Spleen (tissue), 7 donors: ENCODE measurements around the gene ETNPPL.

Experiments used
- CTCF ChIP-seq, 11 experiments: fragments of 200-600 bp in 7 of 11; fragments of 450-650 bp in 4 of 11; sonication (generic) in 4 of 11; IDR thresholded peaks in 8 of 11; conservative IDR thresholded peaks in 3 of 11; 1 replicate in 7 of 11; 2 replicates in 4 of 11; pipeline versions ENCODE4 v1.4.0 to v1.8.0; 2016 to 2021; ENCODE audit warnings: antibody characterized with exemption in 11 of 11, inconsistent platforms in 4 of 11, mild to moderate bottlenecking in 1 of 11
- POLR2A ChIP-seq, 3 donors: fragments of 450-650 bp; IDR thresholded peaks; one replicate each; pipeline ENCODE4 v1.5.1; 2017; ENCODE audit warnings: antibody characterized with exemption in 3 of 3, mild to moderate bottlenecking in 1 of 3
- POLR2AphosphoS5 ChIP-seq, 3 donors: sonication (generic); formaldehyde crosslinking; IDR thresholded peaks; one replicate each; pipeline ENCODE4 v1.5.1; 2017; ENCODE audit warnings: antibody characterized with exemption in 3 of 3
- donor health status: DM: no; HTN: no; CAD: no; lungs with moderate emphysema.
- donor health status: DM: no; HTN: no; CAD: no.
- donor health status: DM: no; HTN: no; CAD: no.

GRCh38 chr4:108703370-108703769, 59.5 kb downstream of the ETNPPL start:
- TF ChIP-seq CTCF (IDR thresholded peaks at IDR 0.05 in 8 of 11, conservative IDR thresholded peaks at IDR 0.05 in 3 of 11) = no peak
- no peak for TF ChIP-seq POLR2AphosphoS5 (IDR thresholded peaks at IDR 0.05)
- no peak for TF ChIP-seq POLR2A (IDR thresholded peaks at IDR 0.05)
